Parathyroid adenoma (tissue), 2 donors: ENCODE measurements around the gene SLC9A8.

Experiments used
- H2AFZ ChIP-seq: fragments of 300-600 bp; sonication (generic); one replicate; pipeline ENCODE4 v1.7.0; 2017; ENCODE audit warnings: antibody characterized with exemption, mild to moderate bottlenecking
- H3K27ac ChIP-seq: fragments of 300-600 bp; sonication (generic); one replicate; pipeline ENCODE4 v1.7.0; 2017
- H3K27me3 ChIP-seq: fragments of 300-600 bp; sonication (generic); one replicate; pipeline ENCODE4 v1.7.0; 2017; ENCODE audit warnings: low read length; ENCODE audit not compliant: control insufficient read depth, insufficient read depth
- H3K36me3 ChIP-seq: fragments of 300-600 bp; sonication (generic); one replicate; pipeline ENCODE4 v1.7.0; 2017; ENCODE audit warnings: low read length; ENCODE audit not compliant: control insufficient read depth, insufficient read depth
- H3K4me1 ChIP-seq: fragments of 300-600 bp; sonication (generic); one replicate; pipeline ENCODE4 v1.7.0; 2017; ENCODE audit warnings: control low read depth
- H3K4me2 ChIP-seq: fragments of 300-600 bp; sonication (generic); one replicate; pipeline ENCODE4 v1.7.0; 2017; ENCODE audit warnings: low read length
- H3K4me3 ChIP-seq: fragments of 300-600 bp; sonication (generic); one replicate; pipeline ENCODE4 v1.7.0; 2017; ENCODE audit warnings: low read depth, low read length
- H3K79me2 ChIP-seq: fragments of 300-600 bp; sonication (generic); one replicate; pipeline ENCODE4 v1.7.0; 2017; ENCODE audit warnings: control low read depth
- H3K9ac ChIP-seq: fragments of 300-600 bp; sonication (generic); one replicate; pipeline ENCODE4 v1.7.0; 2017; ENCODE audit warnings: mild to moderate bottlenecking
- H3K9me3 ChIP-seq: fragments of 300-600 bp; sonication (generic); one replicate; pipeline ENCODE4 v1.7.0; 2017; ENCODE audit warnings: low read length; ENCODE audit not compliant: control insufficient read depth
- TF ChIP-seq, protein P1 (sequence below): fragments of 300-600 bp; sonication (generic); IDR thresholded peaks from one replicate; pipeline ENCODE4 v1.7.0; 2017; ENCODE audit warnings: antibody characterized with exemption, mild to moderate bottlenecking
- donor health status: primary hyperparathyroidism.

The SLC9A8 gene

DNA sequence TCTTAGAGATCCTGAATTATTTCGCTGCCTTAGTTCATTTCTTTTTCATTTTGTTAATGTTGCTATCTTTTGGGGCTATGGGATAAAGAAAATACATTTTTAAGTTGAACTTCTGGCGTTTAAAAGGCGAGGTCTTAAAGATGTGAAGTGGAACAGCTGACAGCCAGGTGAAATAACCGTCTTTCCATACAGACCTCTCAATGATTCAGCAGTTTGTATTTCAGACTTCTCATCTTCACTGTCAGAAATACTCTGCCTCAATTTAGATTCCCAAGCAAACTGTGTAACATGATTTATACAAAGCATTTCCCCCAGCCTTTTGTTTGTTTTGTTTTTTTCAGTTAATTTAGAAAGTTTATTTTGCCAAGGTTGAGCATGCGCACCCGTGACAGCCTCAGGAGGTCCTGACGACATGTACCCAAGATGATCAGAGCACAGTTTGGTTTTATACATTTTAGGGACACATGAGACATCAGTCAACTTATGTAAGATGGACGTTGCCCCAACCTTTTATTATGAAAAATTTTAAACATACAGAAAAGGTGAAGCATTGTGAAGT lies 40.0 kb downstream of the SLC9A8 start:
- Histone ChIP-seq H3K9me3 (no peaks in the 10 kb centered on the region), H3K9ac (no peak overlapping the region), H3K4me1 (peaks cover 6% of the 10 kb centered on the region), H3K36me3 (no peaks in the 10 kb centered on the region), H3K4me2 (no peak overlapping the region), H2AFZ (no peak overlapping the region), H3K79me2 (no peaks in the 10 kb centered on the region), H3K4me3 (no peak overlapping the region), H3K27ac (no peak overlapping the region), H3K27me3 (no peaks in the 10 kb centered on the region)
- TF ChIP-seq, protein P1, sequence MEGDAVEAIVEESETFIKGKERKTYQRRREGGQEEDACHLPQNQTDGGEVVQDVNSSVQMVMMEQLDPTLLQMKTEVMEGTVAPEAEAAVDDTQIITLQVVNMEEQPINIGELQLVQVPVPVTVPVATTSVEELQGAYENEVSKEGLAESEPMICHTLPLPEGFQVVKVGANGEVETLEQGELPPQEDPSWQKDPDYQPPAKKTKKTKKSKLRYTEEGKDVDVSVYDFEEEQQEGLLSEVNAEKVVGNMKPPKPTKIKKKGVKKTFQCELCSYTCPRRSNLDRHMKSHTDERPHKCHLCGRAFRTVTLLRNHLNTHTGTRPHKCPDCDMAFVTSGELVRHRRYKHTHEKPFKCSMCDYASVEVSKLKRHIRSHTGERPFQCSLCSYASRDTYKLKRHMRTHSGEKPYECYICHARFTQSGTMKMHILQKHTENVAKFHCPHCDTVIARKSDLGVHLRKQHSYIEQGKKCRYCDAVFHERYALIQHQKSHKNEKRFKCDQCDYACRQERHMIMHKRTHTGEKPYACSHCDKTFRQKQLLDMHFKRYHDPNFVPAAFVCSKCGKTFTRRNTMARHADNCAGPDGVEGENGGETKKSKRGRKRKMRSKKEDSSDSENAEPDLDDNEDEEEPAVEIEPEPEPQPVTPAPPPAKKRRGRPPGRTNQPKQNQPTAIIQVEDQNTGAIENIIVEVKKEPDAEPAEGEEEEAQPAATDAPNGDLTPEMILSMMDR = no peak

DNA sequence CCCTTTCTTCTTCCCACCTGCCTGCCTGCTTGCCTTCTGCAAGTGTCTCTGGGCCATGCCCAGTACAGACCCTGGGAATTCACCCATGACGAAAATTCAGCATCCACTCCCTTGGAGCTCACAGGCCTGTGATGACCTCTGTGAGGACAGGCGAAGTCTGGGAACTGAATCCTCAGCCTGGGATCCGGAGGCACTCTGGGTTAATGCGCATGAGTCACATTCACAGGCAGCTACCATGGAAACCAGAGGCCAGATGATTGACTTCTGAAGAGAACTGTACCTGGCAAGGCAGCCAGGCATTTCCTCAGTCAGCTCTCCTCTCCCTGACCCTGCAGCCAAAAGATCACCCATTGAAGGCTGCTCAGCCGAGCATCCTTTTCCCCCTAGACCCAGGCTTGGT lies 41.0 kb downstream of the SLC9A8 start:
- no peak overlapping the region for H3K9ac ChIP-seq
- no peaks in the 10 kb centered on the region for H3K27me3 ChIP-seq
- H3K4me3 ChIP-seq = no peak overlapping the region
- TF ChIP-seq, protein P1 = no peak
- no peaks in the 10 kb centered on the region for H3K36me3 ChIP-seq
- H3K4me1 ChIP-seq = peaks cover 6% of the 10 kb centered on the region
- H3K79me2 ChIP-seq = no peaks in the 10 kb centered on the region
- no peak overlapping the region for H3K4me2 ChIP-seq
- H3K27ac ChIP-seq = no peak overlapping the region
- no peak overlapping the region for H2AFZ ChIP-seq
- H3K9me3 ChIP-seq = no peaks in the 10 kb centered on the region

DNA sequence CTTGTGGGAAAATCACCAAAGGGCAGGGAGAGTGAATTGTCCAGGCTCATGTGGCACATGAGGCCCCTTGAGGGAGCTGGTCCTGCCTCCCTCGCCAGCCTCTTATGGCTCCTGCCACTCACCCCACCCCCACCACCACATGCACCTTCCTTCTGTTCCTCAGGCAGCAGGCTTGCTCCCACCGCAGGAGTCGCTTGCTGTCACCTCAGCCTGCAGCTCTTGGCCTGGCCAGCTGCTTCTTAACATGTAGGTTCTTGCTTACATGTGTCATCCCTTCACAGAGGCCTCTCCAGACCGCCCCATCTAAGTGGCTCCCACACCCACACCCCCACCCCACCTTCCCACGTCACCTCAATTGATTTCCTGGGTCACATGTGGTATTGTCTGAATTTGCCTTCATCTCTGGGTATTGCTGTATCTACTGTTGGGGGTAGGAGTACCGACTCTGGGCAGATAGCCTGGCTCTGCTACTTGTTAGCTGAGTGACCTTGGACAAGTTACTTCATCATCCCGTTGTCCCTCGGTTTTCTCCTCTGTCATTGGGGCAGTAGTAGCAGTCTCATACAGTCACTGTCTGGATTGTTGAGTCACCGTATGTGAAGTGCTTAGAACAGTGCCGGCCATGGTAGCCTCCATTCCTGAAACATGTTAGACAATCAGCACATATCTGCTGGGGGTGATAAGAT lies 41.7 kb downstream of the SLC9A8 start:
- Histone ChIP-seq H3K4me2 (no peak overlapping the region), H3K4me3 (no peak overlapping the region), H3K79me2 (no peaks in the 10 kb centered on the region), H3K36me3 (no peaks in the 10 kb centered on the region), H3K27ac (no peak overlapping the region), H3K4me1 (peaks cover 6% of the 10 kb centered on the region), H3K9ac (no peak overlapping the region), H3K27me3 (no peaks in the 10 kb centered on the region), H2AFZ (no peak overlapping the region), H3K9me3 (no peaks in the 10 kb centered on the region)
- TF ChIP-seq, protein P1 = no peak

DNA sequence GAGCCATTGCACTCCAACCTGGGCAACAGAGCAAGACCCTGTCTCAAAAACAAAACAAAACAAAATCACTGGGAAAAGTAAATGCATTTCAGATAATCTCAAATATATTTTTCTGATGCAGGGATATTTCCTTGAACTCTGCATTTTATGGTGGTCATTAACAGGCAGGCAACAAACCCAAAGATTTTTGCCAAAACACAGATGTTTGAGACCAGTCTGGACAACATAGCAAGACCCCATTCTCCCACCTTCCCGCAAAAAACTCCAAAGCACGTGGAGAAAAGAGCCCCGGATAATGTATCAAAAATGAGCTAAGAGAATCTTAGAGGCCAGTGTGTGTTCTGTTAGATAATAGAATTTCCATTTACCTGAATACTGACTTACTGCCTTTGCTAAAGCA lies 44.3 kb downstream of the SLC9A8 start:
- H3K4me1 ChIP-seq = peaks cover 6% of the 10 kb centered on the region
- no peak overlapping the region for H2AFZ ChIP-seq
- no peaks in the 10 kb centered on the region for H3K36me3 ChIP-seq
- no peak overlapping the region for H3K9ac ChIP-seq
- H3K4me2 ChIP-seq = no peak overlapping the region
- no peaks in the 10 kb centered on the region for H3K79me2 ChIP-seq
- H3K27me3 ChIP-seq = no peaks in the 10 kb centered on the region
- H3K27ac ChIP-seq = no peak overlapping the region
- TF ChIP-seq, protein P1 = no peak
- no peak overlapping the region for H3K4me3 ChIP-seq
- H3K9me3 ChIP-seq = no peaks in the 10 kb centered on the region

DNA sequence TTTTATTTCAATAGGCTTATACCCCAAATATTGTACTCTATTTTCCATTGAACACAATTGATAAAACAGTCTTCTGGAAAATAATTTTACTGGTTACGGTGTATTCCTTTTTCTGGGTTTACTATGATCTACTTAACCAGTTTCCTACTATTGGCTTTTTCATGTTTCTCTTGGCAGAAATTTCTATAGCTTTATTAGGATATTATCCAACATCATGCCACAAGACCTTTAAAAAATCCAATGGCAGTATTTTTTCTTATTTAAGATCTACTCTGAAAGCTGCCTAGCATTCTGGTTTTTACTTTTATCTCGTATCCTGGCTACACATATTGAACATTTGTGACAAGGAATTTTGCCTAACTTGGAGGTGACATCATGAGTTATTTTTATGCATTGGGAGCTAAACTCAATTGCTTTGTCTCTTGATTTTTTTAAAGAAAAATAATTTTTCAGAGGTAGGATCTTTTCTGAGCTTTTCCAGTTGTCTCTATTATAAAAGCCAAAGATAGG lies 45.5 kb downstream of the SLC9A8 start:
- no peaks in the 10 kb centered on the region for H3K79me2 ChIP-seq
- TF ChIP-seq, protein P1 = no peak
- H3K36me3 ChIP-seq = no peaks in the 10 kb centered on the region
- H3K27ac ChIP-seq = no peak overlapping the region
- no peaks in the 10 kb centered on the region for H3K9me3 ChIP-seq
- H3K27me3 ChIP-seq = no peaks in the 10 kb centered on the region
- no peak overlapping the region for H3K4me3 ChIP-seq
- no peak overlapping the region for H2AFZ ChIP-seq
- no peak overlapping the region for H3K4me2 ChIP-seq
- no peak overlapping the region for H3K9ac ChIP-seq
- peaks cover 6% of the 10 kb centered on the region for H3K4me1 ChIP-seq
